Erythroblast (primary cell): Measurements from ENCODE around the gene GPR32.

Experiments
- GATA1 ChIP-seq: IDR thresholded peaks from 2 replicates; pipeline ENCODE4 v1.6.1; 2011; ENCODE audit warnings: low read depth, mild to moderate bottlenecking, control low read depth, low read length, moderate library complexity
- POLR2A ChIP-seq: IDR thresholded peaks from 2 replicates; pipeline ENCODE4 v1.6.1; 2011; ENCODE audit warnings: mild to moderate bottlenecking, low read length

DNA sequence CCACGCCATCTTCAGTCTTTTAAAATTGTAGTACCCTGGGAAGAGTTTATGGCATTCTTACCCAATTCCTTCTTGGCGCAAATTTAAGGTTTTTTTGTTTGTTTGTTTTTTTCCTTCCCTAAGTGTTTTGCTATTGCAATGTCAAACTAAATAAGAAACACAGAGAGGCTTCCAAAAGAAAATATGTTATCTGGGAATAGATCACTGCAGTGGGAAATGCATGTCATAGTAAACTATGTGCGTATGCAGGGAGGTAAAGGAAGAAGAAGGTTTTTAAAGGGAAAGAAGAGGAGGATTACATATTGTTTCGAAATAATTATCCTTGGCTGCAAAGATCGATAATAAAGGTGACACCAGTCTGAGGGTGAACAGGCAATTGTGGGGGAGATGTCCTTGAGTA is 33.9 kb upstream of the GPR32 start:
- TF ChIP-seq POLR2A (no peak), GATA1 (no peak)
